H1 (cell line): ENCODE results near the gene RAB44. TPM values are rescaled to one million over a fixed set of nuclear protein-coding genes. Genes with fewer than 3 reads are reported as not detected.

Experiments
- CTCF ChIA-PET: fragments of 300-600 bp; sonication (Branson Sonifier 250); formaldehyde crosslinking; loops from one replicate; lab custom pipeline; 2021; ENCODE audit not compliant: partially characterized antibody; lab: Charles Lee
- POLR2A ChIA-PET: fragments of 300-600 bp; sonication (Branson Sonifier 250); formaldehyde crosslinking; loops from one replicate; lab custom pipeline; 2021; ENCODE audit warnings: inconsistent platforms; ENCODE audit not compliant: partially characterized antibody; lab: Charles Lee
- DNase-seq, 2 experiments: peaks; one replicate each; pipeline versions ENCODE4 v3.0.0 to v3.0.0-alpha.2; 2010 to 2022; ENCODE audit warnings: low spot score in 2 of 2, low read depth in 1 of 2, mixed read lengths in 1 of 2
- FAIRE-seq: peaks from 2 replicates; lab custom pipeline; 2011; peaks lifted over from hg19 to GRCh38; lab: Jason Lieb, UNC
- H2AFZ ChIP-seq: 2 replicates; pipeline ENCODE4 v1.8.1; 2012; ENCODE audit warnings: low read length, inconsistent platforms
- H2AK5ac ChIP-seq: 2 replicates; pipeline ENCODE4 v1.6.1; 2013; ENCODE audit warnings: low read depth, low read length
- H2BK120ac ChIP-seq: replicated peaks from 2 replicates; pipeline ENCODE3; 2013; ENCODE audit warnings: low read depth, low read length, inconsistent platforms
- H2BK12ac ChIP-seq: 2 replicates; pipeline ENCODE4 v1.6.1; 2013; ENCODE audit warnings: low read depth, low read length
- H2BK15ac ChIP-seq: 2 replicates; pipeline ENCODE4 v1.6.1; 2013; ENCODE audit warnings: low read length
- H2BK20ac ChIP-seq: 2 replicates; pipeline ENCODE4 v1.6.1; 2013; ENCODE audit warnings: low read length
- H2BK5ac ChIP-seq: 2 replicates; pipeline ENCODE4 v1.6.1; 2013; ENCODE audit warnings: low read depth, low read length
- H3K14ac ChIP-seq: 2 replicates; pipeline ENCODE4 v1.6.1; 2013; ENCODE audit warnings: inconsistent platforms; ENCODE audit not compliant: insufficient read length
- H3K18ac ChIP-seq: 2 replicates; pipeline ENCODE4 v1.6.1; 2013; ENCODE audit warnings: low read length; ENCODE audit errors: extremely low read depth
- H3K23ac ChIP-seq: 2 replicates; pipeline ENCODE4 v1.6.1; 2013; ENCODE audit warnings: inconsistent platforms; ENCODE audit not compliant: insufficient read length
- H3K23me2 ChIP-seq: 2 replicates; pipeline ENCODE4 v1.6.1; 2013; ENCODE audit warnings: low read depth, low read length
- H3K27ac ChIP-seq: 2 replicates; pipeline ENCODE4 v1.6.1; 2011; ENCODE audit warnings: low read depth, low read length, inconsistent platforms
- H3K27me3 ChIP-seq, 4 experiments: replicated peaks in 1 of 4; 1 replicate in 1 of 4; 2 replicates in 3 of 4; pipeline versions ENCODE4 v1.6.1 to v1.8.1; 2011 to 2013; ENCODE audit warnings: low read length in 3 of 4, mild to moderate bottlenecking in 3 of 4, inconsistent platforms in 2 of 4, mixed read lengths in 2 of 4, moderate library complexity in 1 of 4; ENCODE audit not compliant: control insufficient read depth in 3 of 4, insufficient read depth in 3 of 4; ENCODE audit errors: extremely low read depth in 1 of 4
- H3K36me3 ChIP-seq, 4 experiments: 2 replicates each; pipeline versions ENCODE4 v1.6.1 to v1.8.1; 2011 to 2013; ENCODE audit warnings: mild to moderate bottlenecking in 4 of 4, low read length in 3 of 4, moderate library complexity in 2 of 4, control low read depth in 1 of 4, inconsistent platforms in 1 of 4; ENCODE audit not compliant: insufficient read depth in 4 of 4, control insufficient read depth in 2 of 4
- H3K4ac ChIP-seq: replicated peaks from 2 replicates; pipeline ENCODE3; 2013; ENCODE audit warnings: low read length, low read depth, mixed read lengths, inconsistent platforms; ENCODE audit not compliant: insufficient read length
- H3K4me1 ChIP-seq, 4 experiments: replicated peaks in 1 of 4; 1 replicate in 1 of 4; 2 replicates in 3 of 4; pipeline versions ENCODE4 v1.6.1 to v1.8.1; 2011 to 2013; ENCODE audit warnings: low read length in 3 of 4, inconsistent platforms in 2 of 4, mixed read lengths in 1 of 4; ENCODE audit not compliant: insufficient read depth in 4 of 4, control insufficient read depth in 3 of 4
- H3K4me2 ChIP-seq, 2 experiments: 2 replicates each; pipeline versions ENCODE4 v1.6.1 to v1.8.1; 2011 to 2013; ENCODE audit warnings: low read depth in 2 of 2, low read length in 2 of 2, control low read depth in 1 of 2, inconsistent platforms in 1 of 2, mild to moderate bottlenecking in 1 of 2; ENCODE audit not compliant: insufficient read depth in 1 of 2
- H3K4me3 ChIP-seq, 4 experiments: fragments of 200-600, 300-600 bp in 1 of 4; sonication (generic), shearing (Covaris generic), sonication (Bioruptor Twin) in 1 of 4; 2 replicates each; pipeline versions ENCODE4 v1.5.1 to v1.8.1; 2011 to 2016; ENCODE audit warnings: low read length in 4 of 4, low read depth in 3 of 4, control low read depth in 2 of 4, inconsistent platforms in 2 of 4, mild to moderate bottlenecking in 2 of 4, mixed read lengths in 1 of 4, moderate library complexity in 1 of 4; ENCODE audit not compliant: insufficient read depth in 2 of 4; ENCODE audit errors: extremely low read depth in 1 of 4
- H3K56ac ChIP-seq: replicated peaks from 2 replicates; pipeline ENCODE3; 2013; ENCODE audit warnings: low read depth, mild to moderate bottlenecking, mixed read lengths, low read length, inconsistent platforms; ENCODE audit not compliant: insufficient read length
- H3K79me1 ChIP-seq: 2 replicates; pipeline ENCODE4 v1.6.1; 2013; ENCODE audit warnings: low read depth, low read length, control low read depth
- H3K79me2 ChIP-seq, 2 experiments: 2 replicates each; pipeline versions ENCODE4 v1.6.1 to v1.8.1; 2012 to 2013; ENCODE audit warnings: low read length in 2 of 2, mild to moderate bottlenecking in 2 of 2, inconsistent platforms in 1 of 2; ENCODE audit not compliant: insufficient read depth in 2 of 2, control insufficient read depth in 1 of 2
- H3K9ac ChIP-seq, 4 experiments: replicated peaks in 1 of 4; 1 replicate in 1 of 4; 2 replicates in 3 of 4; pipeline versions ENCODE4 v1.6.1 to v1.8.1; 2011 to 2013; ENCODE audit warnings: low read depth in 3 of 4, low read length in 3 of 4, control low read depth in 2 of 4, mild to moderate bottlenecking in 2 of 4, moderate library complexity in 2 of 4, inconsistent platforms in 1 of 4; ENCODE audit errors: extremely low read depth in 1 of 4
- H3K9me3 ChIP-seq, 2 experiments: 2 replicates each; pipeline versions ENCODE4 v1.6.1 to v1.8.1; 2012 to 2013; ENCODE audit warnings: mild to moderate bottlenecking in 2 of 2, moderate library complexity in 2 of 2, control low read depth in 1 of 2, inconsistent platforms in 1 of 2, low read depth in 1 of 2, low read length in 1 of 2, mixed read lengths in 1 of 2; ENCODE audit not compliant: insufficient read depth in 2 of 2
- H4K20me1 ChIP-seq, 2 experiments: replicated peaks in 1 of 2; 2 replicates each; pipeline versions ENCODE3 to v1.8.1; 2011 to 2013; ENCODE audit warnings: inconsistent platforms in 2 of 2, low read length in 2 of 2, mild to moderate bottlenecking in 1 of 2; ENCODE audit not compliant: insufficient read depth in 2 of 2, control insufficient read depth in 1 of 2
- H4K5ac ChIP-seq: 2 replicates; pipeline ENCODE4 v1.6.1; 2013; ENCODE audit warnings: low read length, low read depth, mixed read lengths, inconsistent platforms; ENCODE audit not compliant: insufficient read length
- H4K8ac ChIP-seq: 2 replicates; pipeline ENCODE4 v1.8.0; 2013; ENCODE audit warnings: mild to moderate bottlenecking, moderate library complexity, low read length, inconsistent platforms; ENCODE audit not compliant: insufficient read depth; ENCODE audit errors: extremely low read depth
- H4K91ac ChIP-seq: replicated peaks from 2 replicates; pipeline ENCODE3; 2013; ENCODE audit warnings: low read length, mixed read lengths, inconsistent platforms; ENCODE audit not compliant: insufficient read length
- GTF2F1 ChIP-seq: IDR thresholded peaks from 2 replicates; pipeline ENCODE4 v1.6.1; 2012; ENCODE audit warnings: low read depth, low read length, improper control_type of control experiment, borderline replicate concordance
- SRF ChIP-seq: IDR thresholded peaks from 2 replicates; pipeline ENCODE4 v1.6.1; 2011; ENCODE audit warnings: mild to moderate bottlenecking, low read depth, low read length, moderate library complexity
- WGBS, 2 experiments: shearing (Covaris generic) in 1 of 2; methylation state at CpG; one replicate each; pipeline versions ENCODE4 v1.1.6 to v1.1.7; 2013 to 2015; ENCODE audit warnings: low lambda C conversion rate in 2 of 2, mixed read lengths in 2 of 2, inconsistent platforms in 1 of 2, low coverage in 1 of 2, missing lambda C conversion rate in 1 of 2; ENCODE audit not compliant: insufficient replicate concordance in 2 of 2, insufficient coverage in 1 of 2, insufficient read length in 1 of 2; ENCODE audit errors: extremely low coverage in 1 of 2, missing lambda C conversion rate in 1 of 2; 5-methylcytosine and 5-hydroxymethylcytosine counted together
- polyA plus RNA-seq, 7 experiments: library from polyadenylated mRNA; depleted of rRNA in 3 of 7; stranded (reverse) in 5 of 7; unstranded in 2 of 7; fragments of >200 nt in 5 of 7; fragments of 200-250 nt in 2 of 7; gene quantifications; 1 replicate in 5 of 7; 2 replicates in 1 of 7; 4 replicates in 1 of 7; pipeline versions ENCODE4 v1.2.1 to v1.2.3, GENCODE V29; 2011 to 2013; ENCODE audit warnings: missing spikeins in 2 of 7, mixed read lengths in 2 of 7
- total RNA-seq: library from RNA; stranded (reverse); fragmentation: NEBNext Ultra II Directional; extraction: Animal tissue kit (Norgen Biotek cat#: 25700); gene quantifications from 2 replicates; pipeline ENCODE4 v1.2.1, GENCODE V29; 2021

The RAB44 gene
- total and polyA plus RNA-seq, 2 of the 8 experiments (the other 6 are each of a cell fraction or from before 2014, with no cell fraction given): 0.02 TPM; not detected in 1

DNA sequence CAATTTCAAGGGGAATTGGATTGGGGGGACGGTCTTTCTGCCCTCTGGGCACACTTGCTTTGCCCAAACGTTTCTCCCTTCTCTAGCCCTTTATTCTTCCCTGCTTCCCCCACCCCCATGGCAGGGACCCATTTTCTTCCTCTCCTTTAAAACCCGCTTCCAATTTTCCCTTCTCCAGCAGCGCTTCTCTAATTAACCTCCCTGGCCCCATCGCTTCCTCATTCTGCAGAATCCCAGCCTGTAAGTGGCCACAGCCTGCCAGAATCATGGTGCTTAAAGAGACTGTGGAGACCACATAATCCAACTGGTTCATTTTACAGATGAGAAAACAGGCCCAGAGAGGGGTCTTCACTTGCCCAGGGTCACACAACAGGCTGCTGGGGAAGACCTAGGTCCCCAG, 80.2 kb downstream of the RAB44 start:
- Histone ChIP-seq H3K23me2 (peaks cover 2% of the 10 kb centered on the region; the same call in 1 of the 2 replicates), H4K8ac (peak overlapping the region; percentile 52; the same call in 1 of the 2 replicates), H2AFZ (no peak overlapping the region; the same call in 1 of the 2 replicates), H4K5ac (no peak overlapping the region), H4K91ac (no peak overlapping the region), H3K4me3 (peak overlapping the region in 1 of 4 experiments; percentile 48; a peak in 4 of 8 replicates), H2AK5ac (no peak overlapping the region), H3K14ac (no peak overlapping the region), H3K27ac (no peak overlapping the region), H2BK20ac (0 out of 2 replicates have a peak overlapping the region, but pooled peaks have one; percentile 86), H3K9me3 (no peaks in the 10 kb centered on the region), H2BK12ac (peak overlapping the region; percentile 39; the same call in 1 of the 2 replicates), H3K4ac (no peak overlapping the region), H2BK15ac (no peak overlapping the region), H3K23ac (no peak overlapping the region), H3K56ac (peak overlapping the region; percentile 39), H3K9ac (no peak overlapping the region), H2BK120ac (no peak overlapping the region), H3K36me3 (no peaks in the 10 kb centered on the region), H2BK5ac (no peak overlapping the region), H3K4me1 (peaks cover 4 to 18% (median 14%) of the 10 kb centered on the region in 4 experiments), H3K79me1 (no peaks in the 10 kb centered on the region), H3K4me2 (peak overlapping the region; percentile 54 to 66), H3K27me3 (peaks cover 0 to 4% (median 1%) of the 10 kb centered on the region in 4 experiments; a peak in 3 of 7 replicates), H4K20me1 (no peaks in the 10 kb centered on the region), H3K79me2 (no peaks in the 10 kb centered on the region), H3K18ac (peak overlapping the region; percentile 65; the same call in 1 of the 2 replicates)
- no peak for TF ChIP-seq GTF2F1
- TF ChIP-seq SRF: no peak
- FAIRE-seq: no peak
- POLR2A ChIA-PET: interaction anchor here (1.5 to 3.3 kb wide), 3 partner anchors 15 to 74 kb away, joined by 4 to 15 read pairs (median 4); no protein-coding TSS in a partner anchor
- CTCF ChIA-PET: interaction anchor here (1.3 to 12.0 kb wide), 7 partner anchors 9 to 69 kb away, joined by 3 to 231 read pairs (median 23); no protein-coding TSS in a partner anchor
- DNase-seq: no peak
- WGBS, 2 experiments: 41% methylated on average over 5 of the region's 5 CpGs; no CpG with 5 or more reads in 1 of the 2 experiments
